HEK293T (cell line): ENCODE data around the gene SMTN.
A peak's percentile ranks its signal among the peaks of the same experiment; 100 is the strongest.
"Not testable (repeated sequence)": the region's sequence is repeated elsewhere in the genome, so short reads cannot be mapped to it uniquely, and the experiment has no call there.

ENCODE experiments used
- CTCF ChIA-PET: fragments of 350-600 bp; formaldehyde crosslinking; extraction: SDS; loops from one replicate; lab custom pipeline; 2021; ENCODE audit warnings: antibody characterized with exemption, inconsistent platforms; lab: Yijun Ruan, JAX
- POLR2A ChIA-PET: fragments of 350-600 bp; formaldehyde crosslinking; extraction: SDS; loops from one replicate; lab custom pipeline; 2020; ENCODE audit warnings: antibody characterized with exemption, inconsistent platforms; lab: Yijun Ruan, JAX
- DNase-seq: peaks from one replicate; pipeline ENCODE4 v3.0.0; 2012; ENCODE audit warnings: mixed read lengths; ENCODE audit errors: extremely low spot score
- ARNT ChIP-seq: fragments of 450-650 bp; IDR thresholded peaks from 2 replicates; pipeline ENCODE4 v1.6.1; 2017; ENCODE audit warnings: mild to moderate bottlenecking
- BHLHE40 ChIP-seq: fragments of 450-650 bp; IDR thresholded peaks from 2 replicates; pipeline ENCODE4 v1.6.1; 2016; ENCODE audit warnings: mild to moderate bottlenecking, moderate library complexity, borderline replicate concordance
- CTBP1 ChIP-seq: fragments of 450-650 bp; IDR thresholded peaks from 2 replicates; pipeline ENCODE4 v1.6.1; 2016; ENCODE audit warnings: borderline replicate concordance
- ELF4 ChIP-seq: fragments of 450-650 bp; IDR thresholded peaks from 2 replicates; pipeline ENCODE4 v1.6.1; 2017; ENCODE audit warnings: antibody characterized with exemption
- FOXA1 ChIP-seq: fragments of 450-650 bp; IDR thresholded peaks from 2 replicates; pipeline ENCODE4 v1.6.1; 2016; ENCODE audit warnings: mild to moderate bottlenecking
- FOXK2 ChIP-seq: fragments of 450-650 bp; IDR thresholded peaks from 2 replicates; pipeline ENCODE4 v1.6.1; 2016; ENCODE audit warnings: mild to moderate bottlenecking
- FOXM1 ChIP-seq: fragments of 450-650 bp; IDR thresholded peaks from 2 replicates; pipeline ENCODE4 v1.6.1; 2017; ENCODE audit warnings: mild to moderate bottlenecking, borderline replicate concordance
- HDGF ChIP-seq: fragments of 450-650 bp; IDR thresholded peaks from 2 replicates; pipeline ENCODE4 v1.6.1; 2017; ENCODE audit warnings: antibody characterized with exemption, borderline replicate concordance
- L3MBTL2 ChIP-seq: fragments of 450-650 bp; conservative IDR thresholded peaks from 2 replicates; pipeline ENCODE4 v1.6.1; 2016; ENCODE audit warnings: mild to moderate bottlenecking
- LEF1 ChIP-seq: fragments of 450-650 bp; IDR thresholded peaks from 2 replicates; pipeline ENCODE4 v1.6.1; 2017; ENCODE audit warnings: mild to moderate bottlenecking, borderline replicate concordance
- NFRKB ChIP-seq: fragments of 450-650 bp; IDR thresholded peaks from 2 replicates; pipeline ENCODE4 v1.6.1; 2016; ENCODE audit warnings: mild to moderate bottlenecking, moderate library complexity
- SP1 ChIP-seq: fragments of 450-650 bp; IDR thresholded peaks from 2 replicates; pipeline ENCODE4 v1.6.1; 2017
- SUZ12 ChIP-seq: fragments of 450-650 bp; IDR thresholded peaks from 2 replicates; pipeline ENCODE4 v1.6.1; 2016; ENCODE audit warnings: mild to moderate bottlenecking
- TARDBP ChIP-seq: fragments of 450-650 bp; IDR thresholded peaks from 2 replicates; pipeline ENCODE4 v1.6.1; 2016
- ZNF384 ChIP-seq: fragments of 450-650 bp; IDR thresholded peaks from 2 replicates; pipeline ENCODE4 v1.6.1; 2016
- TF ChIP-seq, protein P1 (sequence below): fragments of 450-650 bp; IDR thresholded peaks from 2 replicates; pipeline ENCODE4 v1.6.1; 2016

The SMTN gene

GRCh38 chr22:31075961-31076360 lies 5.2 kb upstream of the SMTN start:
- DNase-seq = no peak
- ChIA-PET POLR2A (no interaction called here), CTCF (no interaction called here)
- no peak for TF ChIP-seq BHLHE40
- no peak for TF ChIP-seq FOXK2
- TF ChIP-seq ARNT = no peak
- TF ChIP-seq, protein P1, sequence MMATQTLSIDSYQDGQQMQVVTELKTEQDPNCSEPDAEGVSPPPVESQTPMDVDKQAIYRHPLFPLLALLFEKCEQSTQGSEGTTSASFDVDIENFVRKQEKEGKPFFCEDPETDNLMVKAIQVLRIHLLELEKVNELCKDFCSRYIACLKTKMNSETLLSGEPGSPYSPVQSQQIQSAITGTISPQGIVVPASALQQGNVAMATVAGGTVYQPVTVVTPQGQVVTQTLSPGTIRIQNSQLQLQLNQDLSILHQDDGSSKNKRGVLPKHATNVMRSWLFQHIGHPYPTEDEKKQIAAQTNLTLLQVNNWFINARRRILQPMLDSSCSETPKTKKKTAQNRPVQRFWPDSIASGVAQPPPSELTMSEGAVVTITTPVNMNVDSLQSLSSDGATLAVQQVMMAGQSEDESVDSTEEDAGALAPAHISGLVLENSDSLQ = no peak
- no peak for TF ChIP-seq SUZ12
- no peak for TF ChIP-seq HDGF
- TF ChIP-seq L3MBTL2 = no peak
- no peak for TF ChIP-seq TARDBP
- TF ChIP-seq CTBP1 = no peak
- no peak for TF ChIP-seq SP1
- no peak for TF ChIP-seq ELF4
- no peak for TF ChIP-seq FOXM1
- no peak for TF ChIP-seq LEF1

- no peak for TF ChIP-seq NFRKB
- no peak for TF ChIP-seq ZNF384
- TF ChIP-seq LEF1 = no peak
- TF ChIP-seq CTBP1 = no peak
- no peak for TF ChIP-seq ELF4
- no peak for TF ChIP-seq FOXM1
- no peak for TF ChIP-seq ARNT
- no peak for TF ChIP-seq L3MBTL2
- TF ChIP-seq, protein P1 = no peak
- TF ChIP-seq BHLHE40 = no peak
- CTCF ChIA-PET = no interaction called here
- DNase-seq = no peak
- POLR2A ChIA-PET = no interaction called here
These were observed 3.4 kb upstream of the SMTN start for GRCh38 chr22:31077681-31078080.

DNA sequence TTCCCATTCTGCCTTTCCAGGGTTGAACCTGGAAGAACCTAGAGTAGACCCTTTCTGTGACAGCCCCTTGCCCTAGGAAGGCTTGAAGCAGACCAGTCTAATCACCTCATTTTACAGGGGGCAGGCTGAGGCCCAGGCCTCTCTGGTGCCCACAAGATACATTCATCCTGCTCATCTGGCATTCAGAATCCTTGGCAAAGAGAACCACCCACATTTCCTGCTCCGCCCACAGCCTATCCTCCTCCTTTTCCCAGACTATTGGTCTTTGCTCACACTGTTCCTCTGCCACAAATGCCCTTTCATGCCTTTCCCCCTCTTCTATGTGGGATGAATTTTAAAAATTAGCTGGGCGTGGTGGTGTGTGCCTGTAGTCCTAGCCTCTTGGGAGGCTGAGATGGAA lies 2.7 kb upstream of the SMTN start:
- CTCF ChIA-PET = not testable (repeated sequence)

GRCh38 chr22:31079095-31079642 lies 1.9 kb upstream of the SMTN start:
- no peak for DNase-seq
- POLR2A ChIA-PET = interaction anchor here (0.5 to 5.1 kb wide), 2 partner anchors 110 to 158 kb away, joined by 3 to 47 read pairs; partner anchors contain the start of genes MORC2 and TUG1
- no peak for TF ChIP-seq FOXK2
- TF ChIP-seq, protein P1 = peak; percentile 90
- CTCF ChIA-PET = interaction anchor here (0.6 kb wide), 1 partner anchor 158 kb away, joined by 3 read pairs; no protein-coding TSS in a partner anchor

More for the DNA sequence above, 2.7 kb upstream of the SMTN start:
- DNase-seq, POLR2A ChIA-PET: not testable (repeated sequence)

DNA sequence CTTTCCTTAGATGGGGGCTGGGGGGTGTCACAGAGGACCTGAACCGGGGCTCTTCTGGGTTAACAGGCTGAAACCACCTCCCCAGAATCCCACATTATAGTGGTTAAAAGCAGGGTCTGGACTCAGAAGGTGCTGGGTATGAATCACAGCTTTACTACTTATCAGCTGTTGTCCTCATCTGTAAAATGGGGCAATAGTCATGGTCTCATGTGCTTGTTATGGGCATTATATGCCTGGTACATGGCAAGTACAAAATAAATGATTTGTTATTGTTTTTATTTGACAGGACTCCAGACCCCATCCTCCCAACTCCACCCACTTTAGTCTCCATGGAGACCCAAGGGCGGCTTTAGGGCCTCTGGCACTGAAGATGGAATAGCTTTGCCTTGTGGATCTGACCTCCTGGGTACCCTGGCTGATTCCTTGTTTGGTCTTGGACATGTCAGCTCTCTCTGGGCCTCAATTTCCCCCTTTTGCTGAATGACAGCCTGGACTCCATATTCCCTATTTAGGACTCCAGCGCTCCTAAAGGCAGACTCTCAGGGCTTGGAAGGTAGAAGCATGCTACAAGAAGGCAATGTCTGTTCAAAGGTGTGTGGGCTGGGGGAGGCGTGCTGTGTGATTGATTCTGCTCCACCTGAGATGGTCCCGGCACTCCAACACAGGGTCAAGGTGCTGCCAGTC lies 812 bp upstream of the SMTN start:
- CTCF ChIA-PET = interaction anchor here (1.4 kb wide), 1 partner anchor 28 kb away, joined by 18 read pairs; the partner anchor contains the start of gene SELENOM
- DNase-seq = no peak
- POLR2A ChIA-PET = interaction anchor here (0.5 to 5.1 kb wide), 18 partner anchors 10 to 1343 kb away, joined by 3 to 47 read pairs (median 5); partner anchors contain the start of genes MORC2, PATZ1, RNF185 and TUG1
- TF ChIP-seq ELF4 = no peak
- TF ChIP-seq FOXK2 = no peak
- TF ChIP-seq FOXM1 = no peak
- TF ChIP-seq CTBP1 = no peak
- TF ChIP-seq SP1 = no peak
- no peak for TF ChIP-seq ARNT
- TF ChIP-seq SUZ12 = no peak
- no peak for TF ChIP-seq LEF1
- no peak for TF ChIP-seq L3MBTL2
- no peak for TF ChIP-seq FOXA1
- TF ChIP-seq NFRKB = no peak
- TF ChIP-seq, protein P1 = no peak
- no peak for TF ChIP-seq ZNF384
- TF ChIP-seq HDGF = no peak
- TF ChIP-seq TARDBP = no peak
- TF ChIP-seq BHLHE40 = no peak
